GM04504 (cell line): ENCODE data around the gene APMAP.

Experiments
- DNase-seq: peaks from one replicate; pipeline ENCODE4 v3.0.0-alpha.2; 2012; ENCODE audit warnings: low read depth

Gene APMAP, protein sequence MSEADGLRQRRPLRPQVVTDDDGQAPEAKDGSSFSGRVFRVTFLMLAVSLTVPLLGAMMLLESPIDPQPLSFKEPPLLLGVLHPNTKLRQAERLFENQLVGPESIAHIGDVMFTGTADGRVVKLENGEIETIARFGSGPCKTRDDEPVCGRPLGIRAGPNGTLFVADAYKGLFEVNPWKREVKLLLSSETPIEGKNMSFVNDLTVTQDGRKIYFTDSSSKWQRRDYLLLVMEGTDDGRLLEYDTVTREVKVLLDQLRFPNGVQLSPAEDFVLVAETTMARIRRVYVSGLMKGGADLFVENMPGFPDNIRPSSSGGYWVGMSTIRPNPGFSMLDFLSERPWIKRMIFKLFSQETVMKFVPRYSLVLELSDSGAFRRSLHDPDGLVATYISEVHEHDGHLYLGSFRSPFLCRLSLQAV

GRCh38 chr20:24992487-24993205 is at the start of gene APMAP:
Gene APMAP, minus strand, starts transcription at chr20:24992751. Its CDS starts 63 bp downstream, at chr20:24992688.
- DNase-seq: peak; percentile 79

DNA sequence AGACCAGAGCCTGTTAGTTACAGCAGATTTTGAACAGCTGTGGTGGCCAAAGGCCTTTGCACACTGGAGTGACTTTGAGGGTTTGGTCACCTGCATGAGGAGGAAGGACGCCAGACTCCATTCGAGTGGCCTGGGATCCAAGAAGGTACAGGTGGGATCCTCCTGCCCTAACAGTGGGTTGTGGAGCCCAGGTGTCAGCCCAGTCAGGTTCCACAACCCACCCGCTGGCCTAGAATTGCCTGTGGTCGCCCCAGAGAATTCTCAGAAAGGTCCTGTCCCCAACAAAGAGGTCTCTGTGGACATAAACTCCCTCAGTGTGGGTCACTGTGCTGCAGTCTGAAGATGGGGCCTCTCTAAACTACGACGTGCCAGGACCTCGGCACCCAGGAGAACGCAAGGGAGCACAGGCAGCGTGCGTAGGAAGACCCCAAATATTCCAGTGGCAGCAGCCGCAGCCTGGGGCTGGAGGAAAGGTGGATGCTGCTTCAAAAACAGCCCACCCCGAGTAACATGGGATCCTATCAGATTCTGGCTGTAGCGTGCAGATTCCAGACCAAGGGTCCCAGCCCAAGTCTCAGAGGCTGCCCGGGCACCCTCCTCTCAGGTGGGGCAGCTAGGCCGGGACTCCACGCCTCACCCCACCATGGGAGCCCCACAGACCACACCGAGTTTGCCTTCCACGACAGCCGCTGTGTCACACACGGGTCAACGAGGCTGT is 49.4 kb upstream of the APMAP start:
- DNase-seq: no peak

DNA sequence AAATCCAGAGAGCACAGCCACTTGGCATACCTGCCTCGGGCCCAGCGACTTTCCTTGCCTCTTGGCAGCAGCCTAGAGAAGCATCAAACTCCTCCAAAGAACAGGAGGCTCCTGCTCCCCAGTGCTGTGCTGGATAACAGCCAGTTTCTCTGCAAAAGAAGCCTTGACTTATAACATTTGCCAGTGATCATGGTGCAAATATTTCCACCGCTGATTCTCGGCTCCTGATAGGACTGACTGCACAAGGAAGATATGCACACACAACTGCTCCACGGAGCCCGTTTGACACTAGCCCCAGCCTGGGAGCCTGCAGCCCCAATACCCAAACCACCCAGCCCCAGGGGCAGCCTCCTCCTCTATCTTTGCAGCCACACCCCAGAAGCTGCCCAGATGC is 47.9 kb upstream of the APMAP start:
- DNase-seq: no peak

DNA sequence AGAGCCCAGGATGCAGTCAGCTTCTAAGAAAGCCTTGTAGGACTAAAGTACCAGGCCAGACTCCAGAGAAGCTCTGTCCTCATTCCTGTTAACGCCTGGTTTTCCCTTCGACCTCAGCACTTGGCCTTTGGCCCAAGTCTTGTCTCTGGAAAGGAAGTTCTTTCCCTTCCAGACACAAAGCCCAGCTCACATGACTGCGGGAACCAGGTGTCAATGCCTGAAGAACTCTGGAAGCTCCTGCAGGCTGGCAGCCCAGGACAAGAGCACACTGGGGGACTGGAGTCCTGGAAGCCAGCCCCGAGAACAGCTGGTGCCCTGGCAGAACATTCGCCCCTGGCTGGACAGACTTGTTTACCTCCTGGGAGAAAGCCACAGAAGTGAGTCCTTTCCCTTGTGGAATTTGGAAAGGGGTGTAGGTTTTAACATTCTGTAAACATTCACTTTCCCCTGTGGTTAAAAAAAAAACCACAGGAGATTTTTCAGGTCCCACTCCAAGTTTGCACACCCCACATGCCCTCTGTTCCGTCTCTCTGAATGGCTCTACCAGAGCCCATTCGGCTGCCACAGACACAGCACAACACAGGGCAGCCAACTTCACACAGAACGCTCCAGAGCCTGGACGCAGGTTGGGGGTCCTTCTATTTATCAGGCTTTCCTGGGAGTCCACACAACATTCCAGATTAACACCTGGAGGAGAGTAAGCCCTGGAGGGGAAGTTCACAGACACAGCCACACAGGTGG is 47.3 kb upstream of the APMAP start:
- peak; percentile 54 for DNase-seq

DNA sequence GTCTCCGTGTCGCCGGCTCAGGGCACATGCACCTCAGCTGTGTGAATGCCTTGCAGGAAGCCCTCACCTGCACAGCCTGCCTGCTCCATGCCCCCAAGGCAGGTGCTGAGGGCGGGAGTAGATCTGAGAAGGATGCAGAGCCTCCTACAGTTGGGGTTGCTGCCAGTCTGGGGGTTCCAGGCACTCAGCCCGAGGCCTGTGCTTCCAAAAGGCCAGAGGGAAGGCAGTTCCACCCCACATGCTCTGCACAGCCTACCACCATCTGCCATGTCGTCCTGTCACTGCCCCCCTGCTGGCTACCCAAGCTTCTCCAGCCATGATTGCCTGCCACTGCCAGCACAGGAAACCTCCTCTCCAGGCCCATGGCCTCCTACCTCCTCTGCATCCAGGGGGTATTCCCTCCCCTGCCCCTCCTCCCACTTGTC is 46.1 kb upstream of the APMAP start:
- no peak for DNase-seq

GRCh38 chr20:25038103-25038410 is 45.5 kb upstream of the APMAP start:
- no peak for DNase-seq

DNA sequence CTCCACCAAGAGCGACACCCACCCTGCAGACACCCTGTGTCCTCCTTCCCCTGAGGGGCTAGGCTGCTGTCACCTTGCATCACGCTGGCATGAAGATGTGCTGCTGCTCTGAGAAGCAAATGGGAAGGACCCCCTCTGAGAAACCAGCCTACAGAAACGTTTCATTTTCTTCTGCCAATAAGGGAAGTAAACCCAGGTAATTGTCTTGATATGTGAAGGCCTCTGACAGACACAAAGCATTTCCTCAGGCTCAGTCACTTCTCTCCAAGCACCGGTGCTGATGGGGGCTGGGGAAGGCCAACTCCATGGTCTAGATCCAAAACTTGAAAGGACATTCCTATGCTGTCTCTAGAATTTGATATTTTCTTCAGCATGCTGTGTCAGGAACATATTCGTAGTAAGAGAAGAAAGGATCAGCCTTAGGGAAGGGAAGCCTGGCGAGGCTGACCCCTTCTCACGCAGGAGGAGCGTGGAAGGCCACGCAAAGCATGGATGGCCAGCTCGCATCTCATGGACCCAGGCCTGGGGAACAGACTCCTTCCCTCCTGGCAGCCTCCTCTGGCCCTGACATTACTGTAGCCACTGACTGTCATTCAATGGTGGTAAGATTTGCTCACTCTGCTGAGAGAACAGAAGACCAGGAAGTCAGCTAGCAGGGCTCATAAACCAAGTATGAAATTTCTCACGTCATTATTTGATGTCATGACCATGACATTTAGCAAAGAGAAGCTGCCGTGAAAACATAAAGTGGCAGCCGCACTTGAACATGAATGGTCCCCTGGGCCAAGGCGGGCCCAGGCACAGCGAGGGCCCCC is 44.9 kb upstream of the APMAP start:
- no peak for DNase-seq

- DNase-seq: no peak
These were observed 43.9 kb upstream of the APMAP start for GRCh38 chr20:25036331-25036936.

- no peak for DNase-seq
These were observed 43.4 kb upstream of the APMAP start for GRCh38 chr20:25035921-25036320.

DNA sequence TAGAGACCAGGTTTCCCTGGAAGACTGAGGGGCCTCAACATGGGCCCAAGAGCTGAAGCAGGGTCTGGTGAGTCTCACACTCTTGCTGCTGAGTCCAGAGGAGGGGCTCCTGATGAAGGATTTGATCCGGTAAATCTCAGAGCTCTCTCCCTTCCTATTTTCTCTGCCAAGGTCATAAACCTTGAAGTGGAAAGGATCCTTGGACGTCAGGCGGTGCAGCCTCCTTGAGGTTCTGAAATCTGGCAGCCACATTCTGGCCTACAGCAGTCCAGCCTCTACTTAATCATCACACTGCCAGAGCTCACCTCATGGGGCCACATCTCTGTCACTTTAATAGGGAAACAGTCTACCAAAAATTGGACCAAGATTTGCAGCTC is 41.4 kb upstream of the APMAP start:
- DNase-seq: no peak

- no peak for DNase-seq
These were observed 40.8 kb upstream of the APMAP start for GRCh38 chr20:25033265-25033923.

DNA sequence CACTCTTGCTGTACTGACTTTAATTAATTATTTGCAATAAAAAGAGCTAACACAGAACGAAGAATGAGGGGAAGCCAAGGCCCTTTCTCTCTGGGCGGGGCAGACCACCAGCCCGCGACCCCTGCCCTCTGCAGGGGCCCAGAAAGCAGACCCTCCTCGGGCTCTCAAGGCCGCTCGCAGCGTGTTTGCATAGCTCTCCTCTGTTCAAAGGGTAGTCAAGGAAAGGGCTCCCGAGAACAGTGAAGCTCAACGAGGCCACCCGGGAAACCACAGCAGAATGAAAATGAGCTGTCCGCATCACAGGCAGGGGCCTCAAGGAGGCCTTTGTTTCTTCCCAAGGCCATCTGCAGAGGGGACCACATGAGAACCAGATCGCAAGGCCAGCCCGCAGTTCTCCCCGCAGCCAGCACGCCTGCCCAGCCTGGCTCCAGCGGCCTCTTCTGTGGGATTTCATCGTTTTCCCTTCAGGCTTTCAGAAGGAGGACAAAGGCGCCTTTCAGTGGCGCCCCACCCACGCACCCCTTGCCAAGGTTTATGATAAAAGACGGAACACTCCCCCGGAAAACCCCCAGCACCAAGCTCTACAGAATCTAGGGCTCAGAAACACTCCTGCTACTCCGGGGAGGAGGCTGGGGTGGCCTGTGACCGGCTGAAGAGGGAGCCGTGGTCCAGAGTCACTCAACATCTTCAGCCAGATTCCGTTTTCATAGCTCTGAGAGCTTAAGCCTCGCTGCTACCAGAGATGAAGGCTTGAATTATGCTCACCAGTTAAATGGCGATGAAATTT is 40.1 kb upstream of the APMAP start:
- no peak for DNase-seq

DNA sequence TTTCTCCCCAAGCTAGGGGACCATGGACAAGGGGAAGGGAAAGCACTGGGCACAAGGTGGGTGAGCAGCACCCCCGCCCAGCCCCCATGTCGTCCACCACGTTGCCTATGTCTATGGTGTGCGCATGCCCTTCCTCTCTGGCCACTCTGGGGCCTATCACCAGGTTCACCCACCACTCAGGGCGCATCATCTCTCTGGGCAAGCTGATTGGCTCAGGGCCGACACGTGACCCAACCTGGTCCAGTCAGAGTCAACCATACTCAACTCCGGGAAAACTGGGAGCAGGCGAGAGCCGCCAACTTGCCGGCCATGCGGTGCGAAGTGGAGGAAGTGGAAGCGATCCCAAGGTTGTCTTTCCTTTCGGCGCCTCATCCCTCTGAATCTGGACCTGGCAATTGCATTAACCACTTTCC is 39.5 kb upstream of the APMAP start:
- no peak for DNase-seq

DNA sequence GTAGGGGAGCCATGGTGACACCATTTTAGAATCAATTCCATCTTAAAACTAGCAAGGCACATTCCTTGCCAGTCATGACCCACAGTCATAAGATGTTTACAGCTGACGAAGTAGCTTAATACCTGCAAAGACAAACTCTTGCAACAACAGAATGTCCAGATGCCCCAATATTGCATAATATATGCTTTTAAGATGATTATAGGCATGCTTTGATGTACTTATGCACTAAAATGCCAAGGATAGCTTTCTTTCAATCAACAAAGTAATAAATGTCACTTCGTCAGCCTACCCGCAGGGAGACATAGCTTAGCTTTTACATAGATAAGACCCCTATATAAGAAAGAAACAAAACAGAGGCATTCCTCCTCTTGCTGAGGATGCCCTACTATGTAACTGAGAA is 38.7 kb upstream of the APMAP start:
- DNase-seq: no peak

DNA sequence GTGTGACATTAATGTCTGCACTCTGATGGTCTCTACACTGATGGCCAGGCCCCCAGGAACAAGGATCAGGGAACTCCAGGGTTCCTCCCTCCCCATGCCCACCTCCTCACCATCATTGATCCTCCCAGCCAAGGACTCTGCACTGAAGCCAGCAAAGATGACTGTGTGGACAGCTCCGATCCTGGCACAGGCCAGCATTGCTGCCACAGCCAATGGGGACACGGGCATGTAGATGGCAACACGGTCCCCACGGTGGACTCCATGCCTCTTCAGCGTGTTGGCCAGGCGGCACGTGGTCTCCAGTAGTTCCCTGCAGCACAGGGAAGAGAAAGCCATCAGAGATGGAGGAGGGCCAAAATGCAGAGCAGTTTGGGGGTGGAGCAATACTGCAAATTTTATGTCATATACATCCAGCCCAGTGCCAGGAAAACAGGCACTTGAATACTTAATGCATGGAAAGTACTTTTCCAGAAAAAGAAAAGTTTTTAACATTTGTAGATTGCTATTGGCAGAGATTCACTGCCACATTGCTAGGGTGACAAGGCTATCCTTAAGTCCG is 38.2 kb upstream of the APMAP start:
- DNase-seq: no peak

- DNase-seq: no peak
These were observed 37.6 kb upstream of the APMAP start for GRCh38 chr20:25030007-25030648.

- no peak for DNase-seq
These were observed 33.5 kb upstream of the APMAP start for GRCh38 chr20:25025986-25026605.

GRCh38 chr20:25025091-25025861 is 32.7 kb upstream of the APMAP start:
- no peak for DNase-seq
